IPS DF 19.7 (cell line): ENCODE data around the gene DYNLRB1.
"Not testable (repeated sequence)": the region's sequence is repeated elsewhere in the genome, so short reads cannot be mapped to it uniquely, and the experiment has no call there.

Source experiments
- DNase-seq: peaks from one replicate; pipeline ENCODE4 v3.0.0-alpha.2; 2013; ENCODE audit warnings: low read depth, low spot score

Gene DYNLRB1

DNA sequence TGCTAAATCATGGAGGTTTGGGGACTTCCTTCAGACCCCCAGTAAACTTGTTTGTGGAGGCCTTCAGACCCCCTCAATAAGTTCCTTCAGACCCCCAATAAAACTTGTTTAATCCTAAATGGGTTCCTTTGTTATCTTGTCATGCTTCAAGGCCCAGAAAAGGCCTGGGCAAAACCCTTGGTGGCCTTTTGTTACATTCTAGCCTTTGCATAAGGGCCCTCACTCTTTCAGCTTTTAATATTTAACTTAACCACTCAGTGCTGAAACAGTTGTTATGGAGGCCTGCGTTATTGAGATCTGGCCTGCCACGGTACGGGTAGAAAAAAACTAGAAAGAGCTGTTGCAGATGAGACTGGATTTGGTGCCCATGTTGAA is 4.3 kb upstream of the DYNLRB1 start:
- no peak for DNase-seq

DNA sequence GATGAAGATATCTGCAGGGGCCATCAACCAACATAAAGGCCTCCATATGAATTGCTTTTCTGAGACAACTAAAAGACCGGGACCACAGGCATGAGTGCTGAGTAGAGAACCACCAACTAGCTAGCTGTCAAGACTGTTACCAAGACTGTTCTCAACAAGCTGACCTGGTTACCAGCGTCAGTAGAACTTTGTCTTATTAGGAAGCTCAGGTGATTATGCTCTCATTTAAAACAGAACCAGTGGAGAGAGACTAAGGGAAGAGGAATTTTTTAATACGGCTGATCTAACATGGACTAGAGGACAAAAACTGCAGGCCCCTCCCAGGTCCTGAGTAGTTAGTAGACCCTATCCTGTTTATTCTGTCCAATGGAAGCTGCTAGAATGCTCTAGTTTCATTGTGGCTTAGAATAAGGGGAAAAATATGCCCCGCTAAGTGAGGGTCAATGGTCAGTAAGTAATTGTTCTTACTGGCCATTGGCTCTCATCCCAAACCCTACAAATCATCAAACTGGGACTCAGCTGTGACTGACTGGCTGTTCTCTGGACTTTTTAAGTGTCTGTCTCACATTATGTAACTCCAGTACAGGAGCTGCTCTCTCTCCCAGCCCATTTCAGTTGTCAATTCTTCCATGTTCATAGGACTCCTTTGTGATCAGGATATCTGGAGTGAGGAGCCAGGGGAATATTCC is 3.8 kb upstream of the DYNLRB1 start:
- DNase-seq = no peak

DNA sequence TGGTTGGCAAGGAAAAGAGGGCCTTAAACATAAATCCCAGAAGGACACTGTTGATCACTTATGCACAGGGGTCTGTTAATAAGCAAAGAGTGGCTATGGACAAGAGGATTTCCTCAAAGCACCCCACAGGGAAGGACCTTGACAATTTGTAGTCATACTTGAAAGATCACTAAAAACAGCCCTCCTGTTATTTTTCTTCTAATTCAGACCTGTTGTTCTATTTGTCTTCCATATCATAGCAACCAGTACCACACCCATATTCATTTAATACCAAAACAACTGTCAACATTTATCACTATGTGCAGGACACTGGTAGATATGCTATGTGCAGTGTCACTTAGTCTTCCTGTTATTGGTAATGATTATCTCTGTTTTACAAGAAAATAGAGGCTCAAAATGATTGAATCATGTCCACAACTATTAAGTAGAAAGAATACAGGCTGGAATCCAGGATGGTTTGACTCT is 3.2 kb upstream of the DYNLRB1 start:
- DNase-seq = no peak

DNA sequence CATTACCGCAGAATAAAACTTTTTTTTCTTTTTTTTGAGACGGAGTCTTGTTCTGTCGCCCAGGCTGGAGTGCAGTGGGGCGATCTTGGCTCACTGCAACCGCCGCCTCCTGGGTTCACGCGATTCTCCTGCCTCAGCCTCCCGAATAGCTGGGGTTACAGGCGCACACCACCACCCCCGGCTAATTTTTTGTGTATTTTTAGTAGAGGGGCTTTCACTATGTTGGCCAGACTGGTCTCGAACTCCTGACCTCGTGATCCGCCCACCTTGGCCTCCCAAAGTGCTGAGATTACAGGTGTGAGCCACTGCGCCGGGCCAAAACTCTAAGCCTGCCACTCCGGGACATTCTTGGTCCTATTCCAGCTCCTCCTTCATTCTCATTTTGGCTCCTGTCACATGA is 2.2 kb upstream of the DYNLRB1 start:
- DNase-seq = not testable (repeated sequence)

DNA sequence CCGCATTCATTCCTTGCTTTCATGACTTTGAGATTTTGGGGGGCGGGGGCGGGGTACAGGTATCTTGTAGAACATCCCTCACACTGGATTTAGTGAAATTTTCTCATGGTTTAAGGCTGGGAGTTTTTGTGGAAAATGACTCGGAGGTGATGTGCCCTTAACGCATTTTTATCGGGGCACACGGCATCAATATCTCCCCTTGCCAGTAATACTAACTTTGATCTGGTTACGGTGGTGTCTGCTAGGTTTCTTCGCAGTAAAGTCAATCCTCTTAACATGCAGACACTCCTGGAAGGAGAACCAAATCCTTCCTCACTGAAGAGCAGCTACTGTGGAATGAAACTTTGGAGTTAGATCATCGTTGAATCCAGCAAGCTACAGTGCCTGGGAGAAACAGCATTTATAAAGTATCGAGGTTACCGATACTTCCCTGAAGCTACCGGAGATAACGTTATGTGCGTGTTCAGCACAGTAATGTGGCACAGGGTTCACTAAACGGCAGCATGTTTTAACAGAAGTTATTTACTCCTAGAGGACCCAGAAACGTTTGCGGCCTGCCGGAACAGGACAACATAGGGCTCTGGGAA is 1.2 kb upstream of the DYNLRB1 start:
- no peak for DNase-seq

DNA sequence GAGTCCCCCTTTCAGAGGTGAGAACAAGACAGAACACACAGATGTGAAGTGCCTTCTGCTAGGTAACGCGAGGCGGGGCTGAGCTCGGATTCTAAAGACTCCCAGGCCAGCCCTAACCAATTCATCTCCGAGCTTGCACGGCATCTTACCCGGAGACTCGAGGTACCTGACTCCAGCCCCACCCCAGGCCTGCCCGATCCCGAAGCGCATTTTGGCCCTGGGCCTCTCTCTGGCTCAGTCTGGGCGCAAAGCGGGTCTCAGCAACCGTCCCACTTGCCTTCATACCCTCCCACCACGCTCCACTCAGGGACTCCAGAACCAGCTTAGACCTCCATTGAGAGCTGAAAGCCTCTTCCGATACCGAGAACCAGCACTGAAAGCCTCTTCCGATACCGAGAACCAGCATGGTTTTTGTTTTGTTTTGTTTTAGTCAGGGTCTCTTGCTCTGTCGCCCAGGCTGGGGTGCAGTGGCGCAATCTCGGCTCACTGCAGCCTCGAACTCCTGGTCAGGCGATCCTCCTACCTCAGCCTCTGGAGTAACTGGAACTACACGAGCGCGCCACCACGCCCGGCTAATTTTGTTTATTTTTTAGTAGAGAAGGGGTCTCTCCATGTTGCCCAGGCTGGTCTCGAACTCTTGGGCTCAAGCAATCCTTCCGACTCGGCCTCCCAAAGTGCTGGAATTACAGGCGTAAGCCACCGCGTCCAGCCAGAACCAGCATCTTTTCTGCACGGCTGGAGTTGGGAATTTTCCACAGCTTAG is 557 bp upstream of the DYNLRB1 start:
- DNase-seq = peak; percentile 75

DNA sequence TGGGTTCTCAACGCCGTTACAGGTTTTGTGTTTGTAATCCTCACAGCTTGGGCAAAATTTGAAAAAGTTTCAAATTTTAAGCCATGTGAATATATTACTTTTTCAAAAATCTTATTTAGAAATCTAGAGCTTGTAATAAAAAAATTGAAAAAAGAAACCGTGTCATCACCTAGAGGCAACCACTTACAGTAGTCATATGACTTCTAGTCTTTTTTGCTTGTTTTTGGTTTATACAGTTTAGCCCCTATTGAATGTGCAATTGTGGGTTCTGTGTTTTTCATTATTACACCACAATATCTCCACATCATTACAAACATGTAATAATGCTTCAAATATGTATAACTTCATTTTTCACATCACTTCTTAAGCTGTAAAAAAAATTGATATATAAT is 888 bp downstream of the DYNLRB1 start:
- no peak for DNase-seq

DNA sequence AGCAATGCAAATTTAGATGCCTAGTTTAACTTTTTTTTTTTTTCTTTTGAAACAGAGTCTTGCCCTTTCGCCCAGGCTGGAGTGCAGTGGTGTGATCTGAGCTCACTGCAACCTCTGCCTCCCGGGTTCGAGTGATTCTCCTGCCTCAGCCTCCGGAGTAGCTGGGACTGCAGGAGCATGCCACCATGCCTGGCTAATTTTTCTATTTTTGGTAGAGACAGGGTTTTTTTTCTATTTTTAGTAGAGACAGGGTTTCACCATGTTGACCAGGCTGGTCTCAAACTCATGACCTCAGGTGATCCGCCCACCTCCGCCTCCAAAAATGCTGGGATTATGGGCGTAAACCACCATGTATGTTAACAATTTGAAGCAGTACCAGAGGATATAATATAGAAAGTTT is 2.6 kb downstream of the DYNLRB1 start:
- DNase-seq = not testable (repeated sequence)

DNA sequence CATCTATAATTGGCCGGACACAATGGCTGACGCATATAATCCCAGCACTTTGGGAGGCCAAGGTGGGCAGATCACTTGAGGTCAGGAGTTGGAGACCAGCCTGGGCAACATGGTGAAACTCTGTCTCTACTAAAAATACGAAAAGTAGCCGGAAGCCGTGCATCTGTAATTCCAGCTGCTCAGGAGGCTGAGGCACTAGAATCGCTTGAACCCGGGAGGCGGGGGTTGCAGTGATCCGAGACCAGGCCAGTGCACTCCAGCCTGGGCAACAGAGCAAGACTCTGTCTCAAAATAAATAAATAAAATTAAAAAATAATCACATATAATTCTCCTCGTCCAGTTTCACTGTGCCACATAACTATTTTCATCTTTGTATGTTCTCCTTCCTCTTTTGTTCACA is 3.6 kb downstream of the DYNLRB1 start:
- not testable (repeated sequence) for DNase-seq

DNA sequence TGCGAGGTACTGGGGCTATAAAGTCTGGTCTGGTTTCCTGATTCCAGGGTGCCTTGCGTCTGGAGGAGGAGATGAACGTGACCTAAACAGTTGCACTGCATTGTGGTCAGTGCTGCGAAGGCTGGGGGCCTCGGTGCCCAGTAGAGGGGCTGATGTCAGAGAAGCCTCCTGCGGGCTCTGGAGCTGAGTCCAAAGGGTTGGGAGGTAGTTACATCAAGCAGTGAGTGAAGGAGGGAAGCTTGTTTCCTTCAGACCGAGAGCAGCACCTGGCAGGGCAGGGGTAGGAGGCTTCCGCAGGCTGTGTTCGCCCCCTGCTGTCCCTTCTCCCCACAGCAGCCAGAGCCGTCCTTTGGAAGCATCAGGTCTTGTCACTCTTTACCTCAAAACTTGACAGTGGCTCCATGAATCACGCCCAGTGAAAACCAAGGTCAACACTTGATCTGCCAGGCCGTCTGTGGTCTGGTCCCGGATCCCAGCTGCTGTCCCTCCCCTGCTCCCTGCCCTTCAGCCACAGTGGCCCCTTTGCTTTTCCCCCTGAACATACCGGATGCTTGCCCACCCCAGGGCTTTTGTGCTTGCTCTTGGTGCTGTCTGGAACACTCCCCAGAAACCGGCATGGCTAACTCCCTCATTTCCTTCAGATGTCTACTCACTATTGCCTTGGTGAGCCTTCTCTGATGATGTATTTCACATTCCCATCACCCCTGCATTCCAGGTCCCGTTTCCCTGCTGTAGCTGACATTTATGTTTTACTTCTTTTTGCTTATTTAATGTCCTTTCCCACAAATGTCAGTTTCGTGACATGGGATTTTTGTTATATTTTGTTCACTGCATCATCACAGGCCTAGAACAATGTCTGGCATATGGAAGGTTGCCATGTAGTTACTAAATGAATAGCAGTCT is 7.0 kb downstream of the DYNLRB1 start:
- no peak for DNase-seq

DNA sequence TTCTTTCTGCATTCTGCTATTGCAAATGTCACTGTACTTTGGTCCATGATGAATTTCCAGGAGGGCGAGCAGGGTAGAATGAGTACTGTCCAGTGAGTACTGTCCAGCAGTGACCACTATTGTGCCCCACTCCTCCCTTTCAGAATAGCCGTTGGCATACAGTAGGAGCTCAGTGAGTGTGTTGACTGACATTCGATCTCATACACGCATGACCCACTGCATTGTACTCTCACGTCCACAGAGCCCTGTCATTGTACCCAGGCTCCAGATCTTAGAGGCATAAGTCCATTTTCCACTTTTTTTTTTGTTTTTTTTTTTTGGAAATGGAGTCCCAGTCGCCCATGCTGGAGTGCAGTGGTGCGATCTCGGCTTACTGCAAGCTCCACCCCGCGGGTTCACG is 8.2 kb downstream of the DYNLRB1 start:
- no peak for DNase-seq

DNA sequence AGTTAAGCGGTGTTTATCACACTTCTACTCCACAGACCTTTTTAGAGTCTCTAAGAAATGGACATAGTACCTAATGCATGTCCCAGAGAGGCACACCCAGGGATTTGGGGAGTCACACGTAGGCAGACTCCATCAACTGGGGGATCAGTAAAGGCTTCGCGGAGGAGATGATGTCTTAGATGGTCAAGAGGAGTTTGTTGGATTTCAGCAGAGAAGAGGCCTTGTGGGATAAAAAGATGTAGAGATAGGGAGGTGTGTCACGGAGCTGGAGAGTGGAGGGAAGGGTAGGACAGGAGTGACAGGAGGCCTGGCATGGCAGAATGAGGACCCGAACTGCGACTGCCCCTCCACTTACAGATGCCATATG is 9.1 kb downstream of the DYNLRB1 start:
- no peak for DNase-seq

DNA sequence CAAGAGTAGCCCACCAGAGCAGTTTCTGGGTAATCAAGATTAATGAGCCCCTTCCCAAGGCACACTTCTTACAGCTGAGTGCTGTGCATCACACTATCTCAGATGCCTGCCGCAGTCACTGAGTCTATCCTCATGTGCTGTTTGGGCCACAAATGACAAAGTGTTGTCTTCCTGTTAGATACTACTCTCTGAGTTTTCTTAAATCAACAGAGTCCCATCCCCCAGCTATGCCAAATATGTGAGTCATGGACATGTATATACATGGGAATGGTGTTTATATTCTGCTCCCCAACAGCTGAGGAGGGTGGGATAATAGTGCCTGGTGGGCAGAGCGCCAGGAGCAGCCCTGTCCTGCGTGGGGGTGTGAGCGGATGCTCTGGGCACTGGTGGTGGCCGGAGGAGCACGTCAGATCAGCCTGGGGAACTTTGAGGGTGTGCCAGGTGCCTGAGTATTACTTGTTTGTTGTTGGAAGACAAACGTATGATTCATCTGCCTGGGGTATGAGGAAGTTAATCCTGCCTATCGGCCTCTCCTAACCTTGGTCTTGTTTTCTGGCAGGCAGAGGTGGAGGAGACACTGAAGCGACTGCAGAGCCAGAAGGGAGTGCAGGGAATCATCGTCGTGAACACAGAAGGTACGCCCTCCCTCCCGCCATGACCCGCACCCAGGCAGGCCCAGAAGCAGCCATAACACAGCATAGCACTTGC is 9.6 kb downstream of the DYNLRB1 start:
- DNase-seq = no peak

DNA sequence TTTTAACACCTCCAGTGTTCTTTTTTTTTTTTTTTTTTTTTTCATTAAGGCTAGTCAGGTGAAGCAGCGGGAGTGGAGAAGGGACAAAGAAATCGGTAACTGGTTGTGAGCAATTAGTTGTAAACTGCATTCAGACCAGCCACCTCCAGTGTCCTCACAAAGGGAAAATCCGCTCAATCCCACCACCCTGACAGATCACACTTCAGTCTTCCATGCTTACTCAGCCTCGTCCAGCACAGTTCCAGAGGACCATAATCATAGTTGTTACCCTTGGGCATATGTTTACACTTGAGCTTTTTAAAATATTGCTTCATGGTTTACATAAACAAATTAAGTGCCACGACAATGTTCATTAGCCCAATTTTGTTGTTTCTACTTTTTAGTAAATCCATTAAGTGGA is 10.2 kb downstream of the DYNLRB1 start:
- no peak for DNase-seq

DNA sequence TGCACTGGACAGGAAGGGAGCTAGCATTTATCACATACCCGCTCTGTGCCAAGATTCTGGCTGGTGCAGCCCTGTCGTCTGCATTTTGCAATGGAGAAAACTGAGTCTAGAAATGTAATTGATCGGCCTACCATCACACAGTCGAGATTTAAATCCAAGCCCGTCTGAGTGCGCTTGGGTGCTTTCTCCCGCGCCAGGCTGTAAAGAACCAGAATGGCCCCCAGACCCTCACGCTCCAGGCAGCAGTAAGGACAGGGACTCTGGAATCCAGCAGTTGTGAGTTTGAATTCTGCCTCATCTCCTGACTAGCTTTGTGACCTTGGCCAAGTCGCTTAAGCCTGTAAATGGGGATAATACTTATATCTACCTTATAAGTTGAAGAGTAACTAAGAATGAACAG is 10.8 kb downstream of the DYNLRB1 start:
- no peak for DNase-seq

DNA sequence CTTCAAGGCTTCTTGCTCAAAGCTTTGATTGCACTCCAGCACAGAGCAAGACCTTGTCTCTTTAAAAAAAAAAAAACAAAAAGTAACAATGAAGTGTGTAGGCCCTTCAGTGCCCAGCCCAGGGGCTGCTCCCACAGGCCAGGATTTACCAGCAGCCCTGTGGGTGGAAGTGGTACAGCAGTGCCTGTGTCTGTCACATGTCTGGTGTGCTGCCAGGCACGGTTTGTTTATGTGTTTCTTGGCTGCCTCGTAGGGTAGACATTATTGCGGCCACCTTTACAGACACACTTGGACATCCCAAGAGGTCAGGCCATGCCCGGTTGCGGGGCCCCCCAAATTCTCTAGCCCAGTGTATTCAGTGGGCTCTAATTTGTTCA is 12.7 kb downstream of the DYNLRB1 start:
- no peak for DNase-seq

DNA sequence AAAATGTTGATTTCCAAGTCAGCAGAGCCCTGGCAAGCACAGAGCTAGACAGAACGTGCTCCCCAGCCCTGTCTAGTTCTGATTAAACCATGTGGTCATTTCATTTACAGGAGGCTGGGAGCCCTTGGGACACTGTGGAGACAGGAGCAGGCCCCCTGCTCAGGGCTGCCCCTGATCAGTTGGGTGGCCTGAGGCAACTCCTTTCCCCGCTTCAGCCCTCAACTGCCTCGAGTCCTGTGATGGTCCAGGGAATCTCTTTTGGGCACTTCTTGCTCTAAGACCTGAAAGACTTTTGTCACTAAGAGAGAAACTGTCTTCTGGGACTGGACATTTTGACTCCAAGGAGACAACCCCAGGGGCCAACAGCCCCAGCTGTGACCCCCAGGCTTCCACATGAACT is 13.5 kb downstream of the DYNLRB1 start:
- DNase-seq = no peak

DNA sequence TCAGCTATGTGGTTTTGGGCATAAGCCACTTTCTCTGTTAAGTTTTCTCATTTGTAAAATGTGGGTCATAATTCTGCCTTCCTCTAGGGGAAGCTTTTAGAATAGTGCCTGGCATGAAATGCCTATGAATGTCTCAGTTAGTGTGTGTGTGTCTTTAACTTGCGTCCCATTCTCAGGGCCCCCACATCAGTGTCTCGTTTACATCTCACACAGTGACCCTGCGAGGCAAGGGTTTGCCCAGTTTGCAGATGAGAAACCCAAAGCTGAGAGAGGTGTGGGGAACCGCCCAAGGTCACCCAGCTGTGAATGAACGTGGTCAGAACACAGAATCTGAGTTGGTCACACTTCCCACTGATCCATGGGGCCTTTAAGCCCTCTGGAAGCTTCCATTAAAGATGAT is 14.1 kb downstream of the DYNLRB1 start:
- no peak for DNase-seq

DNA sequence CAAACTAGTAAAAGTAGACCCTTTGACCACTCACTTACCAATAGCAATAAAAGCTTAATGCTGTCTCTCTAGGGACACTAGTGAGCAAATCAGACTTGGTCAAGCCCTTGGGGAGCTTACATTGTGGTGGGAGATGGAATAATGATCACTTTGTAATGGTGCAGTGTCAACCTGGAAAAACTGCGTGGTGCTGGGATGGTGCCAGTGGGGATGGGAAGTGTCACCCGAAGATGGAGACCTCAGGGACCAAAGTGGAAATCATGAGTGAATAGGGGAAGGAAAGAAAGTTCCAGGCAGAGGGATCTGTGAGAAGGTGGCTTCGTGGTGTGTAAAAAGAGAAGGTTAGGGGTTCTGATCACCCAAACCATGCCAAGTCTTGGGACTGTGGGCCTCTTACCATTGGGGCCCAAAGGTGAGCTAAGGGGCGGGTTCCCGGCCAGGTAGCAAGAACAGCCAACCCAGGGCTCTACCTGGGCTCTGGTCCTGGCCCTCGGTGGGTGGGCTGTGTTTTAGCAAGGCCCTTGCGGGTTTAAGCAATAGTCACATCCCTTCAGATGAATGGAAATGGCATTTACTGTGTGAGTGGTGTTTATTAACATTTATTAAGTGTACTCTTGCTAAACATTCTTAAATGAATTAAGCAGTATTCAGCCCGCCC is 15.5 kb downstream of the DYNLRB1 start:
- DNase-seq = no peak

DNA sequence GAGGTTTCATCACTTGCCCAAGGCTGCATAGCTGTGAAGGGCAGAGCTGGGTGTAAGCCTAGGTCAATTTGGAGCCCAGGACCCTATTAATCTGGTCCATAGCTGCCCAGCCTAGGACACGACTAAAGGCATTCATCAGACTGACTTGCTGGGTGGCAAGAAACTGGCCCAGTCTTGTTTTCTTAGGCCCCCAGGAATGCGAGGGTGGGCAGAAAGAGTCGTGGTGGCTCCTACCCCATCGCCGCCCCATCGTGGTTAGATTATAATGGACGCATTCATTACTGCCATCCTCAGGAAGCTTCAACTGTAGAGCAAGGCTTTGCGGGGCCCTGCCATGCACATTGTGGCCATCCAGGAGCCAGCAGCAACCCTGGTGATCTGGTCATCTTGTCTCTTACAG is 16.1 kb downstream of the DYNLRB1 start:
- no peak for DNase-seq

DNA sequence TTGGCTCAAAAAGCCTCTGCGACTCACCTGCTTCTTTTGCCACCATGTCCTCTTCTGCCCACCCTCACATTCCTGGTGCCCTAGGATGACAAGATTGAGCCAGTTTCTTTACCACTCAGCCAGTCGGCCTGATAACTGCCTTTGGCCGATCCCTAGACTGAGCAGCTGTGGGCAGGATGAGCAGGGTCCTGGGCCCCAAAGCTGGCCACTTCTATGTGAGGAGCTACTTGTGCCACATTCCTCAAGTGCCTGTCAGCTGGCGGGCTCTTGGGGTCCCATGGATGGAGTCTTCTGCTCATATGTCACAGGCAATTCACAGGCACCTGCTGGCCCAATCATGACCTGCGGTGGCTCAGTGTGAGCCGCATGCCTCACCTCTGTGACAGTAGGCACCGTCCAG is 16.5 kb downstream of the DYNLRB1 start:
- DNase-seq = no peak
